Nephron progenitor cell (in vitro differentiated cells): ENCODE results near the gene TTC21A.

ENCODE experiments used
- DNase-seq: peaks from one replicate; pipeline ENCODE4 v3.0.0; 2021
- H3K27ac Mint-ChIP-seq: 2 replicates; pipeline ENCODE4 v1.8.0; 2021; ENCODE audit warnings: mild to moderate bottlenecking, moderate library complexity, mixed read lengths
- H3K27me3 Mint-ChIP-seq: 2 replicates; pipeline ENCODE4 v1.8.0; 2021; ENCODE audit warnings: mild to moderate bottlenecking, low read depth, mixed read lengths; ENCODE audit not compliant: poor library complexity
- H3K36me3 Mint-ChIP-seq: 2 replicates; pipeline ENCODE4 v1.8.0; 2021; ENCODE audit warnings: low read depth, mixed read lengths
- H3K4me1 Mint-ChIP-seq: 2 replicates; pipeline ENCODE4 v1.8.0; 2021; ENCODE audit warnings: mixed read lengths
- H3K4me3 Mint-ChIP-seq: 2 replicates; pipeline ENCODE4 v1.8.0; 2021; ENCODE audit warnings: mild to moderate bottlenecking, moderate library complexity, mixed read lengths
- H3K9me3 Mint-ChIP-seq: 2 replicates; pipeline ENCODE4 v1.8.0; 2021; ENCODE audit warnings: mild to moderate bottlenecking, moderate library complexity, mixed read lengths
- CTCF ChIP-seq: fragments of 200-600 bp; sonication (generic); IDR thresholded peaks from 2 replicates; pipeline ENCODE4 v1.5.0; 2021; ENCODE audit warnings: antibody characterized with exemption

The TTC21A gene

GRCh38 chr3:39141171-39141995 is 33.9 kb downstream of the TTC21A start:
- H3K27ac Mint-ChIP-seq = peak overlapping the region; percentile 90
- DNase-seq = no peak
- H3K4me1 Mint-ChIP-seq = peaks cover 23% of the 10 kb centered on the region
- peaks cover 41% of the 10 kb centered on the region for H3K36me3 Mint-ChIP-seq
- peaks cover 3% of the 10 kb centered on the region for H3K27me3 Mint-ChIP-seq
- no peaks in the 10 kb centered on the region for H3K9me3 Mint-ChIP-seq
- TF ChIP-seq CTCF = no peak
- H3K4me3 Mint-ChIP-seq = no peak overlapping the region

- H3K4me1 Mint-ChIP-seq = peaks cover 30% of the 10 kb centered on the region
These were observed 34.6 kb downstream of the TTC21A start for GRCh38 chr3:39142067-39142466.

GRCh38 chr3:39143051-39143885 is 35.8 kb downstream of the TTC21A start:
- H3K27ac Mint-ChIP-seq = peak overlapping the region; percentile 39

More at GRCh38 chr3:39142067-39142466, 34.6 kb downstream of the TTC21A start:
- TF ChIP-seq CTCF = no peak
- H3K36me3 Mint-ChIP-seq = peaks cover 41% of the 10 kb centered on the region
- H3K27ac Mint-ChIP-seq = no peak overlapping the region
- no peak overlapping the region for H3K4me3 Mint-ChIP-seq
- peaks cover 3% of the 10 kb centered on the region for H3K27me3 Mint-ChIP-seq
- no peaks in the 10 kb centered on the region for H3K9me3 Mint-ChIP-seq
- no peak for DNase-seq

DNA sequence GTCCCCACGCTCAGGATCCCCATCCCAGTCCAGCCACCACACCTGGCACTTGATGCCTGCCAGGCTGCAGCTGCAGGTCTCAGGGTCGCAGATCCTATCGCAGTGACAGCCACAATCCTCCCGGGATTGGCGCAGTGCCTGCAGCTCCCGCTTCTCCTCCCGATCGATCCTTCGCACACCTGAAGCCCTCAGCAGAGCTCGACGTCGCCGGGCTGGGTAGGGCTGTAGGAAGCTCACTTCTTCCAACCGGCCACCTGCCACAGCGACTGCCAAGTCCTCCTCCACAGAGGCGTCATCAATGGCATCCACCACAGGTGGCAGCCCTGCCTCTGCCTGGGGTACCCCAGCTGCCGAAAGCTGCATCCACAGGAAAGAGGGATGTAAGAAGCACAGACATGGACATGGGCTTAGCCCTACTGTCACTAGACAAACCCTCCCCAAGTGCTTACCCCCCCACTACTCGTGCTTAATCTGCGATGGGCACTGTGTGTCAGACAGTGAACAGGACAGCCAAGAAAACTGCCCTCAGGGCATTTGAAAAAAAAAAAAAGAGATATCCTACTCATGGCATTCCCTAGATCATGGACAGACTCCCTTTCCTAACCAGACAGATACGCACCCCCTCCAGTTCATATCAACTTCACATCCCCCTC is 36.7 kb downstream of the TTC21A start:
- no peak for DNase-seq
- H3K9me3 Mint-ChIP-seq = no peaks in the 10 kb centered on the region
- H3K4me1 Mint-ChIP-seq = peaks cover 51% of the 10 kb centered on the region
- no peaks in the 10 kb centered on the region for H3K27me3 Mint-ChIP-seq
- TF ChIP-seq CTCF = no peak
- peak overlapping the region; percentile 84 for H3K27ac Mint-ChIP-seq
- peaks cover 36% of the 10 kb centered on the region for H3K36me3 Mint-ChIP-seq
- no peak overlapping the region for H3K4me3 Mint-ChIP-seq

More at GRCh38 chr3:39143051-39143885, 35.8 kb downstream of the TTC21A start:
- Mint-ChIP-seq H3K4me3 (no peak overlapping the region), H3K4me1 (peaks cover 42% of the 10 kb centered on the region), H3K36me3 (peaks cover 36% of the 10 kb centered on the region), H3K9me3 (no peaks in the 10 kb centered on the region), H3K27me3 (peaks cover 3% of the 10 kb centered on the region)
- TF ChIP-seq CTCF = no peak
- DNase-seq = no peak

- Mint-ChIP-seq H3K36me3 (peaks cover 36% of the 10 kb centered on the region), H3K4me1 (peaks cover 58% of the 10 kb centered on the region)
These were observed 37.4 kb downstream of the TTC21A start for GRCh38 chr3:39144748-39145380.

More at GRCh38 chr3:39144748-39145380, 37.4 kb downstream of the TTC21A start:
- no peaks in the 10 kb centered on the region for H3K9me3 Mint-ChIP-seq
- DNase-seq = no peak
- H3K27ac Mint-ChIP-seq = peak overlapping the region; percentile 84
- TF ChIP-seq CTCF = no peak
- no peaks in the 10 kb centered on the region for H3K27me3 Mint-ChIP-seq
- H3K4me3 Mint-ChIP-seq = no peak overlapping the region
